Thyroid gland (tissue), 4 donors: ENCODE results near the gene TACR2.

Experiments
- CTCF ChIP-seq, 6 experiments: fragments of 200-600 bp in 3 of 6; fragments of 450-650 bp in 3 of 6; sonication (generic) in 3 of 6; IDR thresholded peaks; one replicate each; pipeline ENCODE4 v1.5.1; 2016 to 2019; ENCODE audit warnings: antibody characterized with exemption in 6 of 6, mild to moderate bottlenecking in 2 of 6, inconsistent platforms in 1 of 6, moderate library complexity in 1 of 6
- POLR2A ChIP-seq, 2 donors: fragments of 450-650 bp; IDR thresholded peaks; one replicate each; pipeline ENCODE4 v1.6.1; 2017; ENCODE audit warnings: antibody characterized with exemption in 2 of 2, mild to moderate bottlenecking in 2 of 2, moderate library complexity in 1 of 2

- TF ChIP-seq CTCF (IDR thresholded peaks at IDR 0.05) (no peak), POLR2A (IDR thresholded peaks at IDR 0.05) (no peak)
These were observed 58.4 kb downstream of the TACR2 start for GRCh38 chr10:69358148-69358795.
